HG02870 (cell line): ENCODE results near the gene ZBTB46.
"Not testable (repeated sequence)": the region's sequence is repeated elsewhere in the genome, so short reads cannot be mapped to it uniquely, and the experiment has no call there.

ENCODE experiments used
- ATAC-seq: cut with Tn5 transposase; IDR thresholded peaks from one replicate; pipeline ENCODE4 v1.9.1; 2021; ENCODE audit warnings: mild to moderate bottlenecking, moderate library complexity; ENCODE audit not compliant: unreplicated experiment

Gene ZBTB46

DNA sequence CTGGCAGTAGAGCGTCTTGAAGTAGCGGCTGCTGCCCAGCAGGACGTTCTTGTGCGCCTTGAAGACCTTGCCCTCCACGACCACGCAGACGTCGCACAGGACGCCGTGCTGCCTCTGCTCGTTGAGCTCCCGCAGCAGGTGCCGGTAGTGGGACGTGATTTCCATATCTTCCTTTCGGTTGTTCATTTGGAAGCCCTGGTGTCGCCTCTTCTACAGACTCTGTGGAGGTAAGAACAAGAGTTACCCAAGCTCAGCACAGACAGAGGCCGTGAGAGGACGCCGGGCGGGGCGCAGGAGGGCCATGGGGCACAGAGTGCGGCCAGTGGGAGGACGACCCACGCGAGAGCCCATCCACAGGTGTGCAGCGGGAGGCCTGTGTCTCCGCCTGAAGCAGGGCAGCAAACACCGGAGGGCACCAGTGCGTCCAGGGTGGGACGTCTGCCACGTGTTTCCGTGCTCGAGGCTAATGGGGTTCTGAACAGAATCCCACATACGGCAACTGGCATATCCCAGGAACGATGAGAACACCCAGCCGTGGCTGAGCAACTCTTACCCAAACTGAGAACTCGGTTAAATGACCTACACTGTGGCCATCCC lies 40.4 kb downstream of the ZBTB46 start:
- ATAC-seq, result no peak

DNA sequence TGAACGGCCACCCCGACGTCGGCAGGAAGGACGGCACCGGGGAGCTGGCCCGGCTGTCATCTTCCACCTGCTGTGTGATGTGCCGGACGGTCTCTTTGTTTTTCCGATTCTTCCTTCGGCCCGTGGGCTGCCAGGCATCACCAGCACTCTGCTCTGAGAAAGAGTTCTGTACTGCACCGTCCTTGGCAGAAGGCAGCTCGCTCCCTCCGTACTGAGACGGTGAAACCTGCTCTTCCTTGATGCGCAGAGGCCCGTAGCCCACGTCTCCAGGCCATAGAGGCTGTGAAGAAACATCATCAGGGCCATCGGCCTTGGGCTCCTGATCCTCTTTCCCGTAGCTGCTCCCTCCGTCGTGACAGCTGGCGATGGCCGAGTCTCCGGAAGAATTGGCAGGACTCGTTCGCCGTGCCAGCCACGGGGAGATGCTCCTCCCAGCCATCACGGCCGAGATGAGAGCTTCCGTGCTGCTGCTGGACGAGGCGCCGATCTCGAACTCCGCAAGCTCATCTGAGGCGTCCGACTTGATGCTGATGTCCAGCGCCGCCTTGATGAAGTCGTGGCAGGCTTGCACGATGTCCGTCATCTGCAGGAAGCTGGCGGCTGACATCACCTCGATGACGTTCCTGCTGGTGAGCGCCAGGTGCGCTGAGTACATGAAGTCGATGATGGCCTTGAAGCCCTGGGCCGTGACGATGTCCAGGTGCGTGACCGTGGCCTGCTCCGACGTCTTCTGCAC lies 41.1 kb downstream of the ZBTB46 start:
- no peak for ATAC-seq

DNA sequence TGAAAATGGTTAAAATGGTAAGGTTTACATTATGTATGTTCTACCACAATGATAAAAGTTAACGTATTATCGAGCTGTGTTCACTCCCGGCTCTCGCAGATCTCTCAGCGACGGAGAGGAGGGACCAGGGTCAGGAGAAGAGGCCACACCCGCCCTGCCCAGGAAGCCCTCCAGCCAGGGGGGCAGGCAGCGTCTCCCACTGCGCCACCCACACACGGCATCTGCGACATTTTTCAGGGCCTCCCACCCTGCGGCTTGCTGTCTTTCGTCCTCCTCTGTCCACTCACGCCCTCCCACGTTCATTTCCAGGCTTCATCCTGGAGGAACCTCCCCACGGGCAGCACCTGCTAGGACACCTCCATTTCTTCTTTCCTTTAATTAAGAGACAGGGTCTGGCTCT lies 43.3 kb downstream of the ZBTB46 start:
- ATAC-seq, result no peak

DNA sequence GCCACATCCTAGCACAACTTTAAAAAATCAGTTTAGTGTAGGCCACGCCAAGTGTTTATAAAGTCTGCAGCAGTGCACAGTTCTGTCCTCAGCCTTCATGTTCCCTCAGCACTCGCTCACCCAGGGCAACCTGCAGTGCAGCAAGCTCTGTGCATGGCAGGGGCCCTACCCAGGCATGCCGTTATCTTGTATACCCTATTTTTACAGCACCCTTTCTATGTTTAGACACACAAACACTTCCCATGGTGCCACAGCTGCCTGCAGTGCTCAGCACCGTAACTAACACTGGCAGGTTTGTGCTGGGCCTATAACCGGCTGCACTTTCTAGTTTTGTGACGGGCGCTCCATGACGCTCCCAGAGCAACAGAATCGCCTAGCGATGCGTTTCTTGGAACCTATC lies 43.8 kb downstream of the ZBTB46 start:
- no peak for ATAC-seq

DNA sequence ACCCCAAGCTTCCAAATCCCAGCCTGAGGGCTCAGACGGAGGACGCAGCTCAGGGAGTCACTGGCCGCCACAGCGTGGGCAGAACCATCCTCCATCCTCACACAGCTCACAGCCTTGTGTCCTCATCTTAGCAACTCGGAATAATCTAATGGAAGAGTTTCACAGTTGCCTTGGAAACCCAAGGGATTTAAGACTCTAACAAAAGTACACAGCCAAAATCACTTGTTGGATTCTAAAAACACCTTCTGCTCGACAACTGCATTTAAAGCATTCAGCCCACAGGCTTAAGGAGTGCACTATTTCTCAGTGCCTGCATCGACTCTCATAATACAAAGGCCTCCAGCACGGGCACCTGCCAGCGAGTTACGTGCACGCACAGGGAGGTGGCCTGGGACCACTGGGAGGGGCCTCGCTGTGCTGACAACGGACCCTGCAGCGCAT lies 45.4 kb downstream of the ZBTB46 start:
- ATAC-seq, result no peak

DNA sequence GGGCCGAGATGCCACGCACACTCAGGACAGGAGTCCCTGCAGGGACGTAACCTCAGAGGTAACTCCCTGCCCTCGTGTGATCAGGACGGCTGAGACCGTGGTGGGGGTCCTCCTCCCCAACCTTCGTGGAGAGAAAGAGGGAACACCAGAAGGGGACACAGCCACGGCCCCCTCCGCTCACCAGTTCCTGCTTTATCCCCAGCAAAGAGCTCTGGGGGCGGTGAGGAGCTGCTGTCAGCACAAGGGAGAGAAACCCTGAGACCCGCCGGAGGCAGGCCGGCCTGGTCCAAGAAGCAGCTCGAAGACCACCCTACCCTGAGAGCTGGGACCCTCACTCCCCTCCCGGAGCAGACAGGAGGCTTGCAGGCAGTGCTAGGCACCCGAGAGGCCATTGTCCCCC lies 47.1 kb downstream of the ZBTB46 start:
- ATAC-seq, result no peak

DNA sequence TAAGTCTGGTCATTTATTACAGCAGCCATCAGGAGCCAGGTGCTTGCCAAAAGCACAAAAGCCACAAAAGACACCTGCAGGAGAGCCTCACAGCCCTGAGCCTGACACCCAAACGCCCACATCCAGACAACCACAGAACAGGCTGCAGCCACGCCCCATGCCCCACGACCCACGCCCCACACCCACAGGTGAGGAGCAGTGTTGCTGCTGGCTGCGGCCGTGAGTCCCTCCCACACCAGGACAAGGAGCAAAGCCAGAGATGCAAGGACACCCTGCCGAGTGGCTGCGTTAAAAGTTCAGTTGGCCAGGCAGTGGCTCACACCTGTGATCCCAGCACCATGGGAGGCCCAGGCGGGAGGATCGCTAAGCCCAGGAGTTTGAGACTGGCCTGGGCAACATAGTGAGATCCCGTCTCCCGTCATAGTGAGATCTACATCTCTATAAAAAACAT lies 48.5 kb downstream of the ZBTB46 start:
- no peak for ATAC-seq

DNA sequence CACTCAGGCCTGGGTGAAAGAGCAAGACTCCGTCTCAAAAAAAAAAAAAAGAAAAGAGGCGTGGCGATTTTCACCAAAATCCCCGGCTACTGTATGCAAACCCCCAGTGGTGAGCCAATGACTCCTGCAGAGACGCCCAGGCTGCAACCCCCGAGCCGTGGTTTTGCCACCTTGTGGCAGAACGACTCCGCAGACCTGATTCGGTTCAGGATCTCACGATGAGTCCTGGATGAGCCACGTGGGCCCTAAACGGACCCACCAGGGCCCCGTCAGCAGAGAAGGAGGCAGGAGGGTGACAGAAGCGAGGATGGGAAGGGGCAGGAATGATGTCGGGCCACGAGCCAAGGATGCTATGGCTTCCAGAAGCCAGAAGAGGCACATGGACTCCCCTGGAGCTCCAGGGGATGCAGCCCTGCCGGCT lies 49.0 kb downstream of the ZBTB46 start:
- ATAC-seq, result no peak

DNA sequence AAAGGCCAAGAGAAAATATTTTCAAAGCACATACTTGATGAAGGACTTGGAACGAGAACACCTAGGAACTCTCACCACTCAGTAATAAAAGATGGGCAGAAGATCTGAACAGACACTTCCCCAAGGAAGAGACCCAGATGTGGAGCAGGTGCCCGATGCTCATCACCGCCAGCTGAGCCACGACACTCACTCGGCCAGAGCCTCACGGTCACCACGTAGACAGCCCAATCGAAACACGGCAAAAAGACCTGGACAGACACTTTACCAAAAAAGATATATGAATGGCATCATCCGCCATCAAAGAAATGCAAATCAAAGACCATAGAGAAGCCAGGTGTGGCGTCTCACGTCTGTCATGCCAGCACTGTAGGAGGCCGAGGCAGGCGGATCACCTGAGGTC lies 49.9 kb downstream of the ZBTB46 start:
- ATAC-seq, result no peak

DNA sequence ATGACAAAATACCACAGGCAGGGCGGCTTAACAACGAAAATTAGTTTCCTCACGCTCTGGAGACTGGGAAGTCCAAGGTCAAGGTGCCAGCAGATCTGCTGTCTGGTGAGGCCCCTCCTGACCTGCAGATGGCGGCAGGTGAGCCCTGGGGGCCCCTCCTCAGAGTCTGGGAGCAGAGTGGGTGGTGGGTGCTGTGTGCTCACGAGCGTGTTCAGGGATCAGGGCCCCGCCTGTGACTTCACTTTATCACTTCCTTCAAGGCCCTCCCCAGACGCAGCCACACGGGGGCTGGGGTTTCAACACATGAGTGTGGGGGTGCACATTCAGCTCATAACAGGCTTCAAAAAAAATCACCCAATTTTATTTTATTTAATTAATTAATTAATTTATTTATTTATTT lies 52.2 kb downstream of the ZBTB46 start:
- ATAC-seq, result no peak

DNA sequence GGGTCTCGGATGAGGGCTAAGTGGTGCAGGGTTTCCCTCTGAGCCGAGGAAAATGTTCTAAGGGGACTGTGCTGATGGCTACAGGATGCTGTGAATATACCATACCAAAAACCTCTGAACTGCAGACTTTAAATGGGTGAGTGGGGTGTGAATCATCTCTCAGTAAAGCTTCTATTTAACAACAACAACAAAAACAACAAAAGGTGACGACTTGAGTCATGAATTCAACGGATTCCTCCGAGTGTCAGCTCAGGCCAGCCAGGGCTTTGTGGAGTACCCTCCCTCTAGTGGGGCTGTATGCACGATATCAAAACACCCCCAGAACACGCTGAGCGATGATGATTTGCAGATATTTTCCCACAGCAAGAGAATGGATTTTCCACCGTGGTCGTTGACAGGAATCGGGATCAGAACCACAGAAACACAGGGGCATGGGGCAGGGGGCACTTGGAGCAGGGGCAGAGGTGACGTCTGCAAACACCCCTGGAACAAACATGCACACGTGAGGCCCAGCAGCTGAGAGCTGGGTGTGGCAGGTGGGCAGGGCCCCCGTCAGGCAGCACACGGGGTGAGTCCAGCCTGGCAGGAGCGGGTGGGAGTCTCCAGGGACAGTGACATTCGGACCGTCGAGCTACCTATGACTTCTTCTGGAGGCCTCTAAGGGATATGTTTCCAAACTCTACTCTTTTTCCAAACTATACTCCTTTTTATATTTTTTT lies 52.9 kb downstream of the ZBTB46 start:
- no peak for ATAC-seq

DNA sequence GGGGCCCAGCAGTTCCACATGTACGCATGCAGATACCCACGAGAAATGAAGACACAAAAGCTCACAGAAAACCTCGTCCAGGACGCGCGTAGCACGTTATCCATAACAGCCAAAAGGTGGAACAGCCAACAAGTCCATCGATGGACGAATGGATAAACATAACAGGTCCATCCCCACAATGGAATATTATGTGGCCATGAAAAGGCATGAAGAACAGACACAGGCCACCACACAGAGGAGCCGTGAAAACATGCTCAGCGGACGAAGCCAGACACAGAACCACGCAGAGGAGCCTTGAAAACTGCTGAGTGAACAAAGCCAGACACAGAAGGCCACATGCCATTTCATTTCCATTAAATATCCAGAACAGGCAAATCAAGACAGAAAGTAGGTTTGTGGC lies 53.5 kb downstream of the ZBTB46 start:
- ATAC-seq, result no peak

DNA sequence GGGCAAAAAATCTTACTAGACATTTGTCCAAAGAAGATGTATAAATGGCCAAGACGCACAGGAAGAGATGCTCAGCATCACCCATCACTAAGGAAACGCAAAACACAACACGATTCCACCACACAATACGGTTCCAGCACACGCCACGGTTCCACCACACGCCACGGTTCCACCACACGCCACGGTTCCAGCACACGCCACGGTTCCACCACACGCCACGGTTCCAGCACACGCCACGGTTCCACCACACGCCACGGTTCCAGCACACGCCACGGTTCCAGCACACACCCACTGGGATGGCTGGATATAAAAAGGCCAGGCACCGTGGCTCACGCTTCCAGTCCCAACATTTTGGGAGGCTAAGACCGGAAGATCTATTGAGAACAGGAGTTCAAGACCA lies 54.2 kb downstream of the ZBTB46 start:
- not testable (repeated sequence) for ATAC-seq

DNA sequence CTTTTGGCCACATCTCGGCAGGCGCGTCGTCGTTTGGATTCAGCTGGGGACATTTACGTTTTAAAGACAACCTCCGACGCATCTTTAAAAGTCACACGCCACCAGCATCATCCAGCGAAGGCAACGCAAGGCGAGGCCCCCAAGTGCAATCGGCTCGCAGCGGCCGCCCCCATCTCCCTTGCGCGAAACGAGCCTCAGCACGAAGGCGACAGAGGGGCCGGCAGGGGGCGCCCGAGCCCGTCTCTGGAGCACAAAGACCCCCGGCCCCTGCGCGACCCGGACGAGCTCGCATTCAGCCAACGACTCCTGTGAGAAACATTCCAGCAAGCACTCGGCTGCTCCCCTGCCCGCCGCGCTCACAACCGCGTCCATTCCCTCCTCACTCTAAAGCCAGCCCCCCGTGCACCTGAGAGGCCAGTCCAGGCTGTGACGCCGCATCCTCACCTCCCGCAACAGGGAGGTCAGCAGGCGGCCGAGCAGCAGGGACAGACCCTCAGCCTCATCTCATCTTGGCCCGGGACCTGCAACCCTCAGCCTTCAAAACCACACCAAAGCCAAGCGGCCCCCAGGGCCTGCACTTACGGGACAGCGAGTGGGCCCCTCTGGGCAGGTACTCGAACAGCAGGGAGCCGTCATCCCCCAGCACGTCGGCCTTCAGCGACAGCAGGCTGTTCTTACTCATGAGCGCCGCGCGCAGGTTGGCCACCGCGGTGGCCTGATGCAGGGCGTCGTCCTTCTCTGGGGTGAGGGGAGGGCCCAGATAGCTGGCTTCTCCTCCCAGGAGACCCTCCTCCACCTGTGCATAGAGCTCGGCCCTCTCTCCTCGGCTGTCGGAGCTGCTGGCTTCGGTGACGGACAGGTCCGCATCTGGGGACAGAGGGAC lies 55.7 kb downstream of the ZBTB46 start:
- ATAC-seq, result no peak

DNA sequence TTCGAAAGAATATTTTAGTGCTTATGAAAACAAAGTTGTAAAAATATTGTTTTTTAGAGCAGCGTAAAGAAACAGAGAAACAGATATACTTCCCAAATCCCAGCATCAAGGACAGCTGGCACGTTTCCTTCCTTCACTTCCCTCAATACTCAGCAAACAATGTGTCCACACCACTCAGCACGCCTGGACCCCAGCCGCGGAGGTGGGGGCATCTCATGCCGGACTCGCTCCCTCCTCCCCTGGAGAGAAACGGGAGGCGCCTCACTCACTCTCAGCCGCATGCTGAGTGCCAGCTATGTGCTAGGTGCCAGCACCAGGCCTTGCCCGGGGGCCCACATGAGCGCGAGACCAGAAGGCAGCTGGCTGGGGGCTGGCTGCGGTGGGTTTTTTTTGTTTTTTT lies 56.8 kb downstream of the ZBTB46 start:
- no peak for ATAC-seq

DNA sequence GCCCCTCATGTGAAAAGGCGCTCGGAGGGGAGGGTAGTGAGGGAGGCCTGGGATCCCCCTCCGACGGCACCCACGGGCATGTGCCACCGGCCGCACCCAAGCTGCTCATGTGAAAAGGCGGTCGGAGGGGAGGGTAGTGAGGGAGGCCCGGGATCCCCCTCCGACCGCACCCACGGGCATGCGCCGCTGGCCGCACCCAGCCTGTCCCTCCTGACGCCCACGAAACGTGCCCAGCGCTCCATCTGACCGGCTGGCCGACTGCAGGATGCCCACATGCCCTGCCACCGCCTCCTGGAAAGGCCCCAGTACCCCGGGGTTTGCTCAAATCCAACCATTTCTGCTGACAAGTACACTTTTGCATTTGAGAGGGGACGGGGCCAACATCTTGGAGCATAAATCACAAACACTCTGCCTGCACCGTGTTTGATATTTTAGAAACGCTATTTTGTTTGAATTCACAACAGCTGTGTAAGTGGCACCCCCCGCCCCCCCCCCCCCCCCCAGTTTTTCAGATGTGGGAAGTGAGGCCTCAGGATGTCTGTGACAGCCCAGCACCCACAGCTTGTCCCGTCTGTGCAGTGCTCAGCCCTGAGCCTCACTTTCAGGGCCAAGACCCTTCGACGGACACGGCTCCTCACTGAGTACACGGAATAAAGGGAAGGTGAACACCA lies 57.4 kb downstream of the ZBTB46 start:
- ATAC-seq, result no peak

DNA sequence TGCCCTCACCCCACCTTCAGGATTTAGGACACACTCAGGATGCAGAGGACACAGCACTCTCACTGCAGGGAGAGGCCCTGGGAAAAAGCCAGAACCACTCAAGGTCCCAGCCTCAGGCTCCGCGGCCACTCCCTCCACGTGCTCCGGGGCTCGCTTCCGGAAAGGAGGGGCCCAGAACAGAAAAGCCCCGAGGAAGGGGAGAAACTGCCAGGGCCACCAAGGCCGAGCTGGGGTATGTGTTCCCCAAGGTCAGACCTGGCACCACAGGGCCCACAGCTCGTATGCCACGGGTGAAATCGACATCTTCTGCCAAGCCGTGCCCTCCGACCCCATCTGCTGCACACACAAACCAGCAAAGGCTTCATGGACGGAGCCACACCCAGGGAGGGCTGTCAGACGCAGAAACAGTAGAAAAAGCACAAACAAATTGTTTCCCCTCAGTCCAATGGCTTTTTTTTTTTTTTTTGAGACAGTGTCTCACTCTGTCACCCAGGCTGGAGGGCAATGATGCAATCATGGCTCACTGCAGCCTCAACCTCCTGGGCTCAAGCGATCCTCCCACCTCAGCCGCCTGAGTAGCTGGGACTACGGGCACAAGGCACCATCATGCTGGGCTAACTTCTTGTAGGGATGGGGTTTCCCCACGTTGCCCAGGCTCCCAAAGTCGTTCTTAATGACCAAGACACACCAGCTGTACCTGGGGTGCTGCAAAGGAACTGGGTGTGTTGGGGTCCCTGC lies 58.1 kb downstream of the ZBTB46 start:
- no peak for ATAC-seq

DNA sequence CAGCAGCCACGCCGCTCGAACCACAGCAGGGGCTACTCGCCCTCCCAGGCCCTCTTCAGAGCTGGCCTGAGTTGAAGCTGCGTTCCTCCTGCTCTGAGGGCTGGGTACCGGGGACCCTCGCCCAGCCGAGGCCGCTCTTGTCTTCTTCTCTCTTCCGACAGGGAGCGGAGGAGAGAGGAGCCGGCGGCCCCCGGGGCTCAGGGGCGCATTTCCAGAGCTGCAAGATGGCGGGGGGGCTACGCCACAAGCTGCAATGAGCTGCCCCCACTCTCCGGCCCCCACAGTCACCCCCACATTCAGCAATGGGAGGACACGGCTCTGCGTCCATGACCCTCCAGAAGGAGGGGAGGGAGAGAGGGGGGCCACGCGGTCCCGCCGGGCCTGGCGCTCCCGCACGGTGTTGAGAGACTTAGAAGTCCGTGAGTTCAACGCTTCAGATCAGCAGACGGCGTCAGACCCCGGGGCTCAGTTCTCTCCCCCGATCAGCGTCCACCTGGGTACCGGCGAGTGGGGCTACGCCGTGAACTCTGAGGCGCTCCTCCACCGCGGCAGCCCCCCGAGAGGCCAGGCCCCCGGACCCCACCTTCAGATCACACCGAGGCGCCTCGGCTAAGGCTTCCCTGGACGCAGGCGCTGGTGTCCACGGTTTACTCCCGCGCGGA lies 59.9 kb downstream of the ZBTB46 start:
- ATAC-seq, result no peak

DNA sequence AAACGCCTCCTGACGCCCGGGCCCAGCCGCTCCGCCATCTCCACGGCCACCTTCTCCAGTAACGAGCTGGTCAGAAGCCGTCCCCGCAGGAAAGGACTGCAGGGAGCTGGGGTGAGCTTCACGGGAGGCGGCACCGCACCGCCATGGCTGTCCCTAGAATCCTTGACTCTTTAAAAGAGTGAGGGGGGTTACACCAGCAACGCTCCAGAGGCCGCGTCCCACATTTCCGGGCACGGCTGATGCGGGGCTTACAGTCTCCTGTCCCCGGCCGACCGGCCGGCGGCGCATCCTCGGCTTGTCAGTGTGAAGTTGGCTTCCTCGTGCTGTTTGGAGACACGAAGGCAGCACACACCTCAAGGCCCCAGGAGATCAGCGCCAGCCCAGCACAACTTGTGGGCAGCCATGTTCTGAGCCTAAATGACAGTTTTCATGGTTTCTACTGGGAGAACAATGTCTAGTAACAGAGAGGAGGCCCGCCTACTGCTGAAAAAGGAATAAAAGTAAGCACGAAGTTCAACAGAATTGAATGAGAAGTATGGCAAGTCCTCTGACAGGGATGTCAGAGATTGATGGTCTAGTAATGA lies 61.1 kb downstream of the ZBTB46 start:
- no peak for ATAC-seq
